Hematopoietic multipotent progenitor cell treated with erythropoietin and hydrocortisone succinate and interleukin-3 and kit ligand, for 15 days (in vitro differentiated cells): ENCODE measurements around the gene E4F1.

Source experiments
- DNase-seq: peaks from one replicate; pipeline ENCODE4 v3.0.0-alpha.2; 2015; ENCODE audit warnings: low spot score

Gene E4F1

GRCh38 chr16:2206780-2207433 is 16.5 kb upstream of the E4F1 start:
- no peak for DNase-seq

- no peak for DNase-seq
Observed at GRCh38 chr16:2207872-2208271, 15.5 kb upstream of the E4F1 start.

GRCh38 chr16:2208308-2208707 is 15.1 kb upstream of the E4F1 start:
- no peak for DNase-seq

- DNase-seq, result no peak
Observed at GRCh38 chr16:2208772-2209171, 14.6 kb upstream of the E4F1 start.

- DNase-seq, result no peak
Observed at GRCh38 chr16:2209258-2210008, 14.0 kb upstream of the E4F1 start.

GRCh38 chr16:2210009-2210332 is 13.4 kb upstream of the E4F1 start:
- no peak for DNase-seq

- no peak for DNase-seq
Observed at GRCh38 chr16:2210386-2211365, 12.7 kb upstream of the E4F1 start, which contains the start of gene BRICD5. TSS of gene BRICD5 (minus strand) at chr16:2210863. CDS start at chr16:2210833, 30 bp downstream.

GRCh38 chr16:2211923-2212347 is 11.5 kb upstream of the E4F1 start:
- peak; percentile 12 for DNase-seq

- no peak for DNase-seq
Observed at GRCh38 chr16:2212362-2213324, 10.7 kb upstream of the E4F1 start.

- DNase-seq, result no peak
Observed at GRCh38 chr16:2213817-2214718, 9.3 kb upstream of the E4F1 start.

- no peak for DNase-seq
Observed at GRCh38 chr16:2214719-2214968, 8.7 kb upstream of the E4F1 start, which contains the start of gene PGP. TSS of gene PGP (minus strand) at chr16:2214840. CDS start at chr16:2214777, 63 bp downstream.

- no peak for DNase-seq
Observed at GRCh38 chr16:2216330-2216729, 7.1 kb upstream of the E4F1 start.

- DNase-seq, result peak; percentile 44
Observed at GRCh38 chr16:2223942-2224486, 623 bp downstream of the E4F1 start.

- DNase-seq, result no peak
Observed at GRCh38 chr16:2226245-2226793, 2.9 kb downstream of the E4F1 start.

GRCh38 chr16:2226918-2227317 is 3.5 kb downstream of the E4F1 start:
- DNase-seq, result no peak

- no peak for DNase-seq
Observed at GRCh38 chr16:2228161-2228824, 4.9 kb downstream of the E4F1 start.

- no peak for DNase-seq
Observed at GRCh38 chr16:2229091-2229490, 5.7 kb downstream of the E4F1 start.

GRCh38 chr16:2229632-2230250 is 6.3 kb downstream of the E4F1 start:
- DNase-seq, result no peak

- no peak for DNase-seq
Observed at GRCh38 chr16:2230376-2230775, 7.0 kb downstream of the E4F1 start.
